UCSD-AML1 (cell line): Measurements from ENCODE around the gene STAM.
"Not testable (repeated sequence)": the region's sequence is repeated elsewhere in the genome, so short reads cannot be mapped to it uniquely, and the experiment has no call there.

ENCODE experiments used
- DNase-seq: peaks from one replicate; lab custom pipeline; 2025; ENCODE audit not compliant: unreplicated experiment; lab: John Stamatoyannopoulos, UW

Gene STAM

GRCh38 chr10:17643755-17644484, at the start of gene STAM:
STAM (plus strand) TSS chr10:17644151; CDS start chr10:17644340, 189 bp downstream.
- peak; percentile 91 for DNase-seq

GRCh38 chr10:17597386-17597785, 46.6 kb upstream of the STAM start:
- DNase-seq: no peak

GRCh38 chr10:17599089-17599488, 44.9 kb upstream of the STAM start:
- no peak for DNase-seq

GRCh38 chr10:17605936-17606335, 38.0 kb upstream of the STAM start:
- DNase-seq: no peak

GRCh38 chr10:17606547-17607040, 37.4 kb upstream of the STAM start:
- DNase-seq: no peak

- DNase-seq: no peak
Observed at GRCh38 chr10:17607060-17607459, 36.9 kb upstream of the STAM start.

- DNase-seq: no peak
Observed at GRCh38 chr10:17607603-17608332, 36.2 kb upstream of the STAM start.

GRCh38 chr10:17609523-17610079, 34.4 kb upstream of the STAM start:
- no peak for DNase-seq

- peak; percentile 65 for DNase-seq
Observed at GRCh38 chr10:17616403-17617030, 27.4 kb upstream of the STAM start.

GRCh38 chr10:17617031-17617911, 26.7 kb upstream of the STAM start, which contains the start of gene HACD1:
HACD1 (minus strand) TSS chr10:17617374; CDS start chr10:17617339, 35 bp downstream.
- peak; percentile 89 for DNase-seq

GRCh38 chr10:17622061-17622460, 21.9 kb upstream of the STAM start:
- no peak for DNase-seq

GRCh38 chr10:17624996-17625395, 19.0 kb upstream of the STAM start:
- DNase-seq: no peak

GRCh38 chr10:17626656-17627055, 17.3 kb upstream of the STAM start:
- DNase-seq: no peak

GRCh38 chr10:17632590-17632989, 11.4 kb upstream of the STAM start:
- not testable (repeated sequence) for DNase-seq

GRCh38 chr10:17633353-17633752, 10.6 kb upstream of the STAM start:
- DNase-seq: no peak

- DNase-seq: no peak
Observed at GRCh38 chr10:17637869-17638268, 6.1 kb upstream of the STAM start.

- DNase-seq: no peak
Observed at GRCh38 chr10:17640331-17640816, 3.6 kb upstream of the STAM start.

GRCh38 chr10:17643339-17643754, 604 bp upstream of the STAM start:
- DNase-seq: peak; percentile 59

- DNase-seq: no peak
Observed at GRCh38 chr10:17644485-17644943, 563 bp downstream of the STAM start.
